ENCODE data around the gene TXNRD1.
A peak's percentile ranks its signal among the peaks of the same experiment; 100 is the strongest.

The TXNRD1 gene

DNA sequence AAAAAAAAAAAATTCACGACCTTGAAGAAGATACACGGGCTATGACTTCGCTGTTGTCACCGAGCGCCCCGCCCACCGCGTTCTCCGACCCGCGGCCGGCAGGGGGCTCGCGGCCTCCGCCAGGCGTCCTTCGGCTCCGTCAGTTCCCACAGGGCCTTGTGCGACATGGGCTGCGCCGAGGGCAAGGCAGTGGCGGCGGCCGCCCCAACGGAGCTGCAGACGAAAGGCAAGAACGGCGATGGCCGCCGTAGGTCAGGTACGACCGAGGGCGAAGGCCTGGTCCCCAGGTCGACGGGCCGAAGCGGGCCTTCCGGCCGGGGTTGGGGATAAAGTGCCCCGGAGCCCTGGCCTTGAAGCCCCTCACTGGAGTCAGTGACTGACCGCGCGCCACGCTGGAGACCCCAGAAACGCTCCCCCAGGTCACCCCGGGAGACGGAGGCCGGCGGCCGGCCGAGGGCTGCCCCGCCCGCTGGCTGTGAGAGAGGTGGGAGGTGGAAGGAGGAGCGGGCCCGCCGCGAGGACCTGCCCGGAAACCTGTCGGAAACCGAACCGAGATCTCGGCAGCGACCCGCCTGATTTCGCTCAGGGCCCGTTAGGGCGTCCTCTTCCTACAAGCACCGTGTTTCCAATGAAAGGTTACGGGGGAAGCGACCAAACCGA, at the start of gene TXNRD1:
Gene TXNRD1, plus strand, starts transcription at position 142 of the 660 bp plus-strand sequence. Its CDS starts 24 bp downstream, at position 166.
- peak; percentile 81 to 86 for DNase-seq (ENCODE audit: low read depth in 2 of 2)
- TF ChIP-seq, protein P1, sequence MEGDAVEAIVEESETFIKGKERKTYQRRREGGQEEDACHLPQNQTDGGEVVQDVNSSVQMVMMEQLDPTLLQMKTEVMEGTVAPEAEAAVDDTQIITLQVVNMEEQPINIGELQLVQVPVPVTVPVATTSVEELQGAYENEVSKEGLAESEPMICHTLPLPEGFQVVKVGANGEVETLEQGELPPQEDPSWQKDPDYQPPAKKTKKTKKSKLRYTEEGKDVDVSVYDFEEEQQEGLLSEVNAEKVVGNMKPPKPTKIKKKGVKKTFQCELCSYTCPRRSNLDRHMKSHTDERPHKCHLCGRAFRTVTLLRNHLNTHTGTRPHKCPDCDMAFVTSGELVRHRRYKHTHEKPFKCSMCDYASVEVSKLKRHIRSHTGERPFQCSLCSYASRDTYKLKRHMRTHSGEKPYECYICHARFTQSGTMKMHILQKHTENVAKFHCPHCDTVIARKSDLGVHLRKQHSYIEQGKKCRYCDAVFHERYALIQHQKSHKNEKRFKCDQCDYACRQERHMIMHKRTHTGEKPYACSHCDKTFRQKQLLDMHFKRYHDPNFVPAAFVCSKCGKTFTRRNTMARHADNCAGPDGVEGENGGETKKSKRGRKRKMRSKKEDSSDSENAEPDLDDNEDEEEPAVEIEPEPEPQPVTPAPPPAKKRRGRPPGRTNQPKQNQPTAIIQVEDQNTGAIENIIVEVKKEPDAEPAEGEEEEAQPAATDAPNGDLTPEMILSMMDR (IDR thresholded peaks at IDR 0.05; ENCODE audit: low read depth, low read length): peak; percentile 54
- H3K4me3 ChIP-seq (replicated peaks in 1 of 2; ENCODE audit: low read depth in 2 of 2, low read length in 2 of 2): peak within 1 kb of the TSS; percentile 56 to 63

DNA sequence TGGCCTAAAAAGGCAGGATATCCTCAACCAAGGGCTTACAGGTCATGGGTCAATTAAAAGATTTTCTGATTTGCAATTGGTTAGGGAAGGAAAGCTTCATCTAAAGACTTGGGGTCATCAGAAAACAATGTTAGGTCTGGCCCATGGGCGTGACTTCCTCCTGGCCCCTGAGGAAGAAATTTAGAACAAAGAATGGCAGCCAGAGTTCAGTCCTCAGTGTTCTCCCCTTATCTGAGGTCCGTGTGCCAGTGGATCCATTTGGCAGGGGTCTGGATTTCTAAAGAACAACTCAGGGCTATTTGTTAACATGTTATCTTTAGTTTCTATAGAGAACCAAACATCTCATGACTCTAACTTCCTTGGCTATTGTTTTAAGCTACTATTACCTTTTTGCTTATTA, 49.8 kb upstream of the TXNRD1 start:
- TF ChIP-seq, protein P1 (IDR thresholded peaks at IDR 0.05; ENCODE audit: low read depth, low read length): no peak
- DNase-seq (ENCODE audit: low read depth in 2 of 2): peak; percentile 33 to 91
- no peak overlapping the region for H3K4me3 ChIP-seq (replicated peaks in 1 of 2; ENCODE audit: low read depth in 2 of 2, low read length in 2 of 2)

DNA sequence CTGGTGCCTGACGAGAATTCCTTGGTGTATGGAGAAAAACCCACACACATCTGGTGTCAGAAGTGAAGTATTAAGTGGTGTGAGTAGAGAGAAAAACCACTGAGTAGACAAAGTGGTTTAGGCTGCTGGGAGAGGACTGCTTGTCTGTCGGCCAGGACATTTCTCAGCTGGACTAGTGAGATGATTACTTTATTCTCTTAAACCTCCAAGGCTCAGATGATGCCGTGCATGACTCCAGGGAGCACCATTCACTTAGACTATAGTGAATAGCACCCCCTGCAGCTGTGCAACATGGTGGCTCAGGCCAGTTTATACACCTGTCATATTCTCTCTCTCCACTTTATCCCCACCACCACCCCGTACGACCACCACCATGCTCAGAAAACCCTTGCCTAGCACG, 49.1 kb upstream of the TXNRD1 start:
- no peak overlapping the region for H3K4me3 ChIP-seq (replicated peaks in 1 of 2; ENCODE audit: low read depth in 2 of 2, low read length in 2 of 2)
- peak in 1 of 2 donors; percentile 80 for DNase-seq (ENCODE audit: low read depth in 2 of 2)
- TF ChIP-seq, protein P1 (IDR thresholded peaks at IDR 0.05; ENCODE audit: low read depth, low read length): no peak

DNA sequence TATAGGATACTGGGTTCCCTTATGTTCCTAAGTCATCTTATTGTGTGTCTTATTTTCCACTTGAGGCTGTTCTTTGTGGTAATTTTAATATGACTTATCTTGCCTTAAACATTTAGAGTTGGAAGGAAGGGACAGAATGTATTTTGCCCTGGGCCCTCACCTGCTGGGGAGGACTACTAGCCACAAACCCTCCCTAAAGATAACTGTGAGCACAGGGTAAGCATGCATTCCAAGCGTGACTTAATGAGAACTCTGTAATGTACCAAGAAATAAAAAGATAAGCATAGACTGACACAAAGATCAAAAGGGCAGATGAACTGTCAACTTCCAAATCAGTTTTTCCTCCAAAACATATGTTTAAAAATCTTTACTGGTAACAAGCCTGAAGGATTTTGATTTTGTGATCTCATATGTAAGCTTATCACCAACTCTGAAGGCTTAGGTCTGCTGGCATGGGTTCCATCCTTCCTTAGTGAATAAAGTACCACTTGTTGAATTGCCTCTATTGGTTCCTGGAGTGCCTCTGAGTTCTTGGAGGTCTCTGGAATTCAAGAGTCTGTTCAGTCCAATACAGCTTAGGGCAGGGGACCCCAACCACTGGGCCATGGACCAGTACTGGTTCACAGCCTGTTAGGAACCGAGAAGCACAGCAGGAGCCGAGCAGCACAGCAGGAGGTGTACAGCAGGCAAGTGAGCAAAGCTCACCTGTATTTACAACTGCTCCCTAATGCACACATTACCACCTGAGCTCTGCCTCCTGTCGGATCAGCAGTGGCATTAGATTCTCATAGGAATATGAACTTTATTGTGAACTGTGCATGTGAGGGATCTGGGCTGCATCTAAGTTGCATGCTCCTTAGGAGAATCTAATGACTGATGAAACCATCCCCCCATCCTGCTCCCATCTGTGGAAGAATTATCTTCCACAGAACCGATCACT, 47.8 kb upstream of the TXNRD1 start:
- DNase-seq (ENCODE audit: low read depth in 2 of 2): no peak
- H3K4me3 ChIP-seq (replicated peaks in 1 of 2; ENCODE audit: low read depth in 2 of 2, low read length in 2 of 2): no peak overlapping the region
- TF ChIP-seq, protein P1 (IDR thresholded peaks at IDR 0.05; ENCODE audit: low read depth, low read length): no peak

DNA sequence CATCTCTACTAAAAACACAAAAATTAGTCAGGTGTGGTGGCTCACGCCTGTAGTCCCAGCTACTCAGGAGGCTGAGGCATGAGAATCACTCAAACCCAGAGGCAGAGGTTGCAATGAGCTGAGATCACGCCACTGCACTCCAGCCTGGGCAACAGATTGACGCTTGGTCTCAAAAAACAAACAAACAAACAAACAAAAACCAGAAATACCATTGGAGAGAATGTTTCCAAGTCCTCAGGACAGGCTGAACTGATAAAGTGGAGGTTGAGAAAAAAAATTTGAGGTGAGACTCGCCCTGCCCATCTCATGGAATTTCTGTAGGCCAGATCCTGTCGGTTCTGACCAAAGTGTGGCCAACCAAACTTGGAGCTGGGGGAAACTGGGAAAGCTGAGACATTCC, 47.0 kb upstream of the TXNRD1 start:
- DNase-seq (ENCODE audit: low read depth in 2 of 2): no peak
- TF ChIP-seq, protein P1 (IDR thresholded peaks at IDR 0.05; ENCODE audit: low read depth, low read length): no peak
- no peak overlapping the region for H3K4me3 ChIP-seq (replicated peaks in 1 of 2; ENCODE audit: low read depth in 2 of 2, low read length in 2 of 2)

DNA sequence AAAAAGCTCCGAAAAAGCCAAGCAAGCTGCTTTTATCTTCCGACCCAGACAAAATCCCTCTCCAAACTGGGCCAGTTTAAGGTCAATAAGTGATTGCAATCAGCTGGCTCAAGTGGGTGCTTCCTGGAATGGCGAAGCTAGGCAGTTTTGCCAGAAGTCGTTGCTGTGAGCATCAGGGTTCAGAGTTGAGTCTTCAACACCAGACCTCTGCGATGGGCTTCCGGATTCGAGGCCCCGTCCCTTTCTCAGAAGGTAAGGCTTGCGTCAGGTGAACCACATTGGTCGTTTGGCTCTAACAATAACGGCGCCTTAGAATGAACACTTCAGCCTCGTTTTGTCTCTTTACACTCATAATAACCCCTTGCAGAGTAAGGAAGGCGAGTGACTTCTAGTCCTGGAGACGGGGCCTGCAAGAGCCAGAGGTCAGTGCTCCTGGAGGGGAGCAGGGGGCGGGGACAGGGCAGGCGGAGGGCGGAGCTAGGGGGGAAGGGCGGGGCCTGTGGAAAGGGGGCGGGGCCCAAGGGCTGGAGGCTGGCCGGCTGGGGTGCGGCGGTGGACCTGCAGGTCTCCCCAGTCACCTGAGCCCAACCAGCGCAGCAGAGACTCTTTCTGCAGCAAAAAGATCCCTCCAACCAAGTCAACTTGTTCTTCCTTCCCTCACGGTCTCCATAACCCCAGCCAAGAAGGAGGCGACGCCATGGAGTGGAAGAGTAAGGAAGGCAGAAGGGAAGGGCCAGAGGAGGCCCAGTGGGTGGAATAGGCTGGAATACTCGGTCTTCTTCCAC, 43.6 kb upstream of the TXNRD1 start:
- DNase-seq (ENCODE audit: low read depth in 2 of 2): no peak
- H3K4me3 ChIP-seq (replicated peaks in 1 of 2; ENCODE audit: low read depth in 2 of 2, low read length in 2 of 2): no peak overlapping the region
- TF ChIP-seq, protein P1 (IDR thresholded peaks at IDR 0.05; ENCODE audit: low read depth, low read length): no peak

Measured in cardiac fibroblast (primary cell).